Tongue (tissue), 2 donors: Measurements from ENCODE around the gene TM4SF5. TPM values are rescaled to one million over a fixed set of nuclear protein-coding genes. Genes with fewer than 3 reads are reported as not detected.

ENCODE experiments used
- DNase-seq: peaks from one replicate; pipeline ENCODE4 v3.0.0-alpha.2; 2015
- total RNA-seq: library from RNA; depleted of rRNA; stranded (reverse); fragments of >200 nt; gene quantifications from one replicate; pipeline ENCODE4 v1.2.3, GENCODE V29; 2014

Gene TM4SF5
- total RNA-seq, 1 donor from 2014 or later: not detected

GRCh38 chr17:4747847-4748246 is 23.8 kb upstream of the TM4SF5 start:
- no peak for DNase-seq

GRCh38 chr17:4748686-4749085 is 23.0 kb upstream of the TM4SF5 start:
- no peak for DNase-seq

- no peak for DNase-seq
Observed at GRCh38 chr17:4750606-4751005, 21.1 kb upstream of the TM4SF5 start.

DNA sequence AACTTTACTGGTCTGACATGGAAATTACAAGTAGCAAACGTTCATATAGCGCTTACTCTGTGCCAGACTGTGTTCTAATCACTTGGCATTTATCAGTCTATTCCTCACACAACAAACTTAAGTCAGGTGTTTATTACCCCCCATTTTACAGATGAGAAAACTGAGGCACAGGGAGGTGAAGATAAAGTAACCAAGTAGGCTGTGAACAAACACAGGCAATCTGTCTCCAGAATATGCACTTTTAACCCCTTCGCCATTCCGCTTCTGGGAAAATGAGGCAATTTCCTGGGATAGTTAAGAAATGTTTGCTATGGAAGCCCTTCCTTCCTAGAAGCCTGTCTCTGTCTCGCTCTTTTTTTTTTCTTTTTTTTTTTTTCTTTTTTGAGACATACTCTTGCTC is 19.8 kb upstream of the TM4SF5 start:
- DNase-seq: no peak

DNA sequence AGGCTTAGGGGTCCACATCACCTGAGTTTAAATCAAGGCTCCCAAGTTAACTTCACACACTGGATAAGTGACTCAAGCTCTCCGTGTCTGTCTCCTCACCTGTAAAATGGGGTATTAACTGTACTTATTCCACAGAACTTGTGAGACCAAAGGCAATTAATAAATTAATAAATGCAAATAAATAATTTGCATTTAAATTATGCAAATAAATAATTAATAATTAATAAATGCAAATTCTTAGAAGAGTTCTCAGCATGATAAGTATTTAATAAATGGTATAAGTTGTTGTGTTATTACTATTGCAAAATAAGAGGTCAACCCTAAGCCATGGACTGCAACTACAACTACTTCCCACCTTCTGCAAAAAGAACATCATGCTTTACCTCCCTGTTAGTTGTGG is 18.3 kb upstream of the TM4SF5 start:
- DNase-seq: no peak

- no peak for DNase-seq
Observed at GRCh38 chr17:4759776-4760236, 11.9 kb upstream of the TM4SF5 start.

- no peak for DNase-seq
Observed at GRCh38 chr17:4764595-4764994, 7.1 kb upstream of the TM4SF5 start.

GRCh38 chr17:4766201-4766600 is 5.5 kb upstream of the TM4SF5 start:
- no peak for DNase-seq

- no peak for DNase-seq
Observed at GRCh38 chr17:4766723-4767122, 5.0 kb upstream of the TM4SF5 start.

GRCh38 chr17:4768298-4768697 is 3.4 kb upstream of the TM4SF5 start:
- no peak for DNase-seq

DNA sequence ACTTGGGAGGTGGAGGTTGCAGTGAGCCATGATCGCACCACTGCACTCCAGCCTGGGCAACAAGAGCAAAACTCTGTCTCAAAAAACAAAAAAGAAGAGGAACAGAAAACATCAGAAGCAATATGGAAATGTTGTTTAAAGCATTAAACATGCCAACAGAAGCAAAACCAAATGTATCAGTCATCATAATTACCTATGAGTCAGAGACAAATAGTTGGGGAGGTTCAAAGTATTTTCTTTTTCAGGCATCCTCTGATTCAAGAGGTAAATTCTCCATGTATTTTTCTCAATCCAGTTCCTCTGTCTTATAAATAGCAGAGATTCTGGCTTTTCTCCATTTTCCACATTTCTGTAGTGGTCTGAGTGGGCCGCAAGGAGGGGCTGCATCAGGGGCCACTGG is 2.1 kb upstream of the TM4SF5 start:
- DNase-seq: no peak

DNA sequence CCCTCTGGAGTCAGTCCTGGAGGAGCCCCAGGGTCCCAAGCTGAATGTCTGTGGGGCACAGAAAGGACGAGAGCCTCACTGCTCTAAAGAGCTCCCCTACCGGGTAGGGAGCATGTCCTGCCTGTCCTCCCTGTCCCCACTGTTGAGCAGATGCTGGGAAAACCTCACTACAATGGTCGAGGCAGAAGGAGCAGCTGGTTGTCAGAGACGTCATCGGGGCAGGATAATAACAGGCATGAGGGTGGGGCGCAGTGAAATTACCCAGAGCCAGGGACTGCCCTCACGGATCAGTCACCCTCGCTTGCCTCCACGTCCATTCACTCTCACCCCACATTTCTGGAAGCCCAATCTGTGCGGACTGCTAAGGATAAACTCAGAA is 538 bp downstream of the TM4SF5 start:
- DNase-seq: no peak

DNA sequence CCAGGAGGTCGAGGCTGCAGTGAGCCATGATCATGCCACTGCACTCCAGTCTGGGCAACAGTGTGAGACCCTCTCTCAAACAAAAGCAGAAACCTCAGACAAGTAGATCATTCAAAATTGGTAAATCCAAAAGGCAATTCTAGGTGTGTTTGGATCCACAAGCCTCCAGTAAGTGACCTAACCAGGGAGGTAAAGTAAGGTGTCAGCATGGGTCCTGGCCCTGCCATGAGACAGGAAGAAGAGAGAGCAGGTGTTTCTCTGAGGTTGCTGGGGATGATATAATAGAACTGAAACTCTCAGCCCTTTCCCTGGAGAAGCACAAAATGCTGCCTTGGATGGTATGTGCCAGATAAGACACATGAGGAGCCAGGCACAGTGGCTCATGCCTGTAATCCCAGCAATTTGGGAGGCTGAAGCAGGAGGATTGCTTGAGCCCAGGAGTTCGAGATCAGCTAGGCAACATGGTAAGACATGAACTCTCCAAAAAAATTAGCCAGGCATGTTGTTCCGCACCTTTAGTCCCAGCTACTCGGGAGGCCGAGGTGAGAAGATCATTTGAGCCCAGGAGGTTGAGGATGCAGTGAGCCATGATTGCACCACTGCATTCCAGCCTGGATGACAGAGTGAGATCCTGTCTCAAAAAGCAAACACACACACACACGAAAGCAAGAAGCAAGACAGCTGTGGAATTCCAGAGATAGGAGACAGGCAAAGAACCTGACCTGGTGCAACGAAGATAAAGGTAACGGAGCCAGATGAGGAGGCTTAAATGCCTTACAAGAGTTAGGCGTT is 6.5 kb downstream of the TM4SF5 start:
- DNase-seq: no peak

DNA sequence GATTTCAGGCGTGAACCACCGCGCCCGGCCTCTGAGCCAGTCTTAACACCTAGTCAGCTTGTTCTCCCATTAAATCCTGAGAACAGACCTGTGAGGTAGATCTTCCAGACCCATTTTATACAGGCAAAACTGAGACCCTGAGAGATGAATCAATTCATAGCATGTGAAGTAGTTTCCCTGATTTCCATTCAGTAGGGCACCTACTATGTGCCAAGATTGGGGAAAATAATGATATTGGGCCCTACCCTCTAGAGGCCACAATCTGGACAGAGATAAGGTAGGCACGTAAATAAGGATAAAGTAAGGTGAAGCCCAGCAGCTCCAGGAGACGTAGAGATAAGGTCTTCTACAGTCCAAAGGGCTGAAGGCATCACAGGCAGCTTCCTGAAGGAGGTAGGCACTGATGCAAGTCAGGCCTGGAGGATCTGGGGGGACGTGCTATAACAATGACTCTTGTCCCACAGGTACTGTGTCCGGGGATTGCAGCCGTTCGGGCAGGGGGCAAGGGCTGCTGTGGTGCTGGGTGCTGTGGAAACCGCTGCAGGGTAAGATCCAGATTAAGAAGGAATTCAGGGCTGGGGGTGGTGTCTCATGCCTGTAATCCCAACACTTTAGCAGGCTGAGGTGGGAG is 8.8 kb downstream of the TM4SF5 start:
- no peak for DNase-seq

DNA sequence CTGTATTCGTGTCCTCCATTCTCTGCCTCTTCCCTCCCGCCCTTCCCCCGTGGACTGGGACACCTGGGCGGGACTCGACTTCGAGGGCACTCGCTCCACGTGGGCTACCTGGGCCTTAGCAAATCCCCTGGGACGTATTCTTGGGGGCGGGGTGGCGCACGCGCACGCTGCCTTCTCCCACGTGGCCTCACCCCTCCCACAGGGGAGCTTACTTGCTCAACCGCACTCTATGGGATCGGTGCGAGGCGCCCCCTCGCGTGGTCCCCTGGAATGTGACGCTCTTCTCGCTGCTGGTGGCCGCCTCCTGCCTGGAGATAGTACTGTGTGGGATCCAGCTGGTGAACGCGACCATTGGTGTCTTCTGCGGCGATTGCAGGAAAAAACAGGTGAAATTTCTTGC is 11.0 kb downstream of the TM4SF5 start:
- DNase-seq: no peak

DNA sequence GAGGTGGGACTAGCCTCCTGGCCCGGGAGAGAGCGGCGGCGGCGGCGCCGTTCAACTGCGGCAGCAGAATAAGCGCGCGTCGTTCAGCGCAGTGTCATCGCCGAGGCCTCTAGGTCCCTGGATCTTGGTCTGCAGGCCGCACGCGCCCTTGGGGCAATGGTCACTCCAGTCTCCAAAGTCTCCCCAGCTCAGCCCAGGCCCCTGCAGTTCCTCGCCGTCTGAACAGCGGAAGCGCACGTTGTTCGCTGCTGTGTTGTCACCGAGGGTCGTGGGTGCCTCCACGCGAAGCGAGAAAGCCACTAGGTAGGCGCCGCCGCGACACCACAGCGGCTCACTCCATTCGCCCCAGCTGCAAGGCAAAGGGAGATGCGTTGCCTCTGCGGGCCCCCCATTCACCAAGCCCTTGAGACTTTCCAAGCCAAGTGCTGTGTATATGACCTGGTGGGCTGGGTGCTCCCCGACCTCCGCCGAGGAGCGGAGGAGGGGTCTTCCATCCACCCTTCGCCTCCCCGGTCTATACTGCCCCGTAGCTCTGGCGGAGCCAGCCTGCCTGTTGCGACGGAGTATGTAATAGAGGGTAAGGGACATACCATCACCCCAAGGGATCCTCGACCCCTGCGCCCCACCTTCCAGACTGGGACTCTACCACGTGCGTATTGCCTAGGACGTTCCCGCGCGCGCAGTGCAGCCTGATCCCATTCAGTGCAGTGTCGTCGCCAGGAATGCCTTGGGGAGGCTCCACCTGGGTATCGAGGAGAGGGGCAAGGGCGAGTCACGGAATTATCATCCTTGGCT is 13.8 kb downstream of the TM4SF5 start:
- no peak for DNase-seq

DNA sequence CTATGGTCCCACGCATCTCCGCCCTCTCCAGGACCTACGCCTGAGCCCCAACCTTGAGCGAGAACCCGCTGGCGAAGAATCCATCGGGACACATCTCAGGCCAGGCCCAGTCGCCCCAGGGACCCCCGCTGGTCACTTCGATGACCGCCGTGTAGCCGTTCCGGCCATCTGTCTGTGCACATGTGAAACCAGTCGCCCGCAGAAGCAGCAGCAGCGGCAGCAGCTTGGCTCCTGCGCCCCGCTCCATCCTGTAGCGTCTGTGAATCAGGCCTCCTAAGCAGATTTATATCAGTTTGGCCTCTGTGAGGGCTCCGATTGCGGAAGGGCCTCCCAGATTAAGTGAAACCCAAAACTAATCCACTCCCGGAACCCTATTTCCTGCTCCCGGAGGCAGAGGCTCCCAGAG is 14.4 kb downstream of the TM4SF5 start, which contains the start of gene VMO1:
VMO1 (minus strand) TSS at position 259 of the 406 bp plus-strand sequence; CDS start at position 247, 12 bp downstream.
- no peak for DNase-seq

GRCh38 chr17:4786516-4786915 is 14.8 kb downstream of the TM4SF5 start:
- DNase-seq: no peak

DNA sequence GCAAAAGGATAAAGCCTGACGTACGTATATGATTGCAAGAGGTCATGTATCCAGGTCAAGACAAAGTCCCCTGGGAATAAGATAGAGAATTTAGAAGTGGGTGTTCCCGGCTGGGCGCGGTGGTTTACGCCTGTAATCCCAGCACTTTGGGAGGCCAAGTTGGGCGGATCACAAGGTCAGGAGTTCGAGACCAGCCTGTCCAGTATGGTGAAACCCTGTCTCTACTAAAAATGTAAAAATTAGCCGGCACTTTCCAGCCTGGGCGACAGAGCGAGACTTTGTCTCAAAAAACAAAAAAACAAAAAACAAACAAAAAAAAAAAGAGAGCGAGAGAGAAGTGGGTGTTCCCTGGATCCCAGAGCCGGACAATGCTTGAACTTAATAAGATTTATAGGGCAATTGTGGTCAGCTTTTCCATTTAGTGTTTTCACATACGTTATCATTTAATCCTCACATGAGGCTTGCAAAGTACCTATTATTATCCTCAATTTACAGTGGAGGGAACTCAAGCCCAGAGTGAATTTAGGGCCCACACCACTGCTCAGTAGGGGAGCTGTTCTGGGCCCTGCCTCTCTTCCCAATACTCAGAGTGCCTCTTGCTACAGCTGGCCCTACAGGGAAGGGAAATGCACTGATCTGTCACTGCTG is 16.6 kb downstream of the TM4SF5 start:
- no peak for DNase-seq

DNA sequence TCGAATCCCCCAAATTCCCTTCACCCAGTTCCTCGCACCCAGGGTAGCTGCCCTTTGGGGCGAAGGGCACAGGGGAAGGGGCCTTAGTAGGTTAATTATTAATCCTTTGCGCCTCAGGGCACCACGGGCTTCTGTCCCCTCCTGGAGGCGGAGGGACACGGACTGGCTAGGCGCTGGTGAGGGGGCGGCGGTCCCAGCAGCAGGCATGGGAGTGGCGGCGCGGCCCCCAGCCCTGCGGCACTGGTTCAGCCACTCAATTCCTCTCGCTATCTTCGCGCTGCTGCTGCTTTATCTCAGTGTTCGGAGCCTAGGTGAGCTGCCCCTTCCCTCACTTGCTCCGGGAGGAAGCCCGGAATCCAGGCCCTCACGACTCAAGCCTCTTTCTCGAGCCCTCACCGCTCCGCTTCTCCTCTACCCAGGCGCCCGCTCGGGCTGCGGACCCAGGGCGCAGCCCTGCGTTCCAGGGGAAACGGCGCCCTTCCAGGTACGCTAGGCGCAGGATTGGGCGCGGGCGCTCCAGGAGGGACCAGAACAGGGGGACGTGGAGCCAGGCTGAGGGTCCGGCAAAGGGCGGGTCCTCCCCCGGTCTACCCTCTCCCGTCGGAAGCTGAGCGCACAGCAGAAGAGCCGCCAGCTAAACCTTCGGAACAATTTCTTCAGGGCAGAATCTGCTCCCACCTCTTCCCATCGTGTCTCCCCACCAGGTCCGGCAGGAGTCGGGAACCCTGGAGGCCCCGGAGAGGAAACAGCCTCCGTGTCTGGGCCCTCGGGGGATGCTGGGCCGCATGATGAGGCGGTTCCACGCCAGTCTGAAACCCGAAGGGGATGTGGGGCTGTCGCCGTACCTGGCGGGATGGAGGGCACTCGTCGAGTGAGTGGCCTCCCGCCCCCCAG is 17.4 kb downstream of the TM4SF5 start, which contains the start of gene GLTPD2:
GLTPD2 (plus strand) TSS at position 158 of the 894 bp plus-strand sequence; CDS start at position 206, 48 bp downstream.
- DNase-seq: no peak

DNA sequence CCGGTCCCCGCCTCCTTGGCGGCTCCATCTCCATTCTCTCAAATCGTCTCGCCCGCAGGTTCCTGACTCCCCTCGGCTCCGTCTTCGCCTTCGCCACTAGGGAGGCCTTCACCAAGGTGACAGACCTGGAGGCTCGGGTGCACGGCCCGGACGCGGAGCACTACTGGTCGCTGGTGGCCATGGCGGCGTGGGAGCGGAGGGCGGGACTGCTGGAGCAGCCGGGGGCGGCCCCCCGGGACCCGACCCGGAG is 17.9 kb downstream of the TM4SF5 start:
- DNase-seq: no peak
